KOPT-K1 (cell line): ENCODE data around the gene CD58.

ENCODE experiments used
- H3K27ac ChIP-seq: fragments of 200-600 bp; sonication (generic); 2 replicates; pipeline ENCODE4 v1.5.1; 2016; ENCODE audit warnings: antibody characterized with exemption, mild to moderate bottlenecking, low read depth, low read length; ENCODE audit not compliant: poor library complexity, severe bottlenecking
- H3K36me3 ChIP-seq: fragments of 200-600 bp; sonication (generic); 2 replicates; pipeline ENCODE4 v1.5.1; 2017; ENCODE audit warnings: antibody characterized with exemption, mild to moderate bottlenecking, low read length, moderate library complexity; ENCODE audit not compliant: insufficient read depth
- H3K9me3 ChIP-seq: fragments of 200-600 bp; sonication (generic); 2 replicates; pipeline ENCODE4 v1.5.1; 2017; ENCODE audit warnings: antibody characterized with exemption, low read length, mild to moderate bottlenecking; ENCODE audit not compliant: insufficient read depth, poor library complexity, severe bottlenecking

CD58 gene

GRCh38 chr1:116481934-116482333 is 88.9 kb downstream of the CD58 start:
- no peaks in the 10 kb centered on the region for H3K9me3 ChIP-seq
- no peak overlapping the region for H3K27ac ChIP-seq
- no peaks in the 10 kb centered on the region for H3K36me3 ChIP-seq

GRCh38 chr1:116478621-116479020 is 92.2 kb downstream of the CD58 start:
- no peaks in the 10 kb centered on the region for H3K36me3 ChIP-seq
- H3K9me3 ChIP-seq, result no peaks in the 10 kb centered on the region
- H3K27ac ChIP-seq, result no peak overlapping the region

GRCh38 chr1:116477429-116477828 is 93.4 kb downstream of the CD58 start:
- Histone ChIP-seq H3K36me3 (no peaks in the 10 kb centered on the region), H3K9me3 (no peaks in the 10 kb centered on the region), H3K27ac (no peak overlapping the region)

- Histone ChIP-seq H3K9me3 (no peaks in the 10 kb centered on the region), H3K27ac (no peak overlapping the region), H3K36me3 (no peaks in the 10 kb centered on the region)
These were observed 94.5 kb downstream of the CD58 start for GRCh38 chr1:116476321-116476720.

- H3K27ac ChIP-seq, result no peak overlapping the region
- H3K36me3 ChIP-seq, result no peaks in the 10 kb centered on the region
- no peaks in the 10 kb centered on the region for H3K9me3 ChIP-seq
These were observed 95.0 kb downstream of the CD58 start for GRCh38 chr1:116475850-116476218.

- Histone ChIP-seq H3K36me3 (no peaks in the 10 kb centered on the region), H3K27ac (no peak overlapping the region), H3K9me3 (no peaks in the 10 kb centered on the region)
These were observed 95.6 kb downstream of the CD58 start for GRCh38 chr1:116474921-116475849.

- no peak overlapping the region for H3K27ac ChIP-seq
- no peaks in the 10 kb centered on the region for H3K9me3 ChIP-seq
- no peaks in the 10 kb centered on the region for H3K36me3 ChIP-seq
These were observed 98.3 kb downstream of the CD58 start for GRCh38 chr1:116472431-116472961.

GRCh38 chr1:116471241-116471640 is 99.6 kb downstream of the CD58 start:
- H3K36me3 ChIP-seq, result no peaks in the 10 kb centered on the region
- H3K9me3 ChIP-seq, result no peaks in the 10 kb centered on the region
- H3K27ac ChIP-seq, result no peak overlapping the region

- no peaks in the 10 kb centered on the region for H3K36me3 ChIP-seq
- H3K9me3 ChIP-seq, result no peaks in the 10 kb centered on the region
- H3K27ac ChIP-seq, result no peak overlapping the region
These were observed 100.2 kb downstream of the CD58 start for GRCh38 chr1:116470671-116471070.

- H3K9me3 ChIP-seq, result no peaks in the 10 kb centered on the region
- H3K36me3 ChIP-seq, result no peaks in the 10 kb centered on the region
- H3K27ac ChIP-seq, result no peak overlapping the region
These were observed 103.8 kb downstream of the CD58 start for GRCh38 chr1:116466810-116467557.

- no peaks in the 10 kb centered on the region for H3K9me3 ChIP-seq
- no peak overlapping the region for H3K27ac ChIP-seq
- H3K36me3 ChIP-seq, result no peaks in the 10 kb centered on the region
These were observed 104.8 kb downstream of the CD58 start for GRCh38 chr1:116465845-116466685.

GRCh38 chr1:116465477-116465844 is 105.4 kb downstream of the CD58 start:
- Histone ChIP-seq H3K27ac (no peak overlapping the region), H3K36me3 (no peaks in the 10 kb centered on the region), H3K9me3 (no peaks in the 10 kb centered on the region)
